ENCODE results near the gene MIDN. TPM values are rescaled to one million over a fixed set of nuclear protein-coding genes. Genes with fewer than 3 reads are reported as not detected.

The MIDN gene
- total RNA-seq, 6 experiments from 2014 or later, result 58.4 to 73.3 (median 67.4) TPM

DNA sequence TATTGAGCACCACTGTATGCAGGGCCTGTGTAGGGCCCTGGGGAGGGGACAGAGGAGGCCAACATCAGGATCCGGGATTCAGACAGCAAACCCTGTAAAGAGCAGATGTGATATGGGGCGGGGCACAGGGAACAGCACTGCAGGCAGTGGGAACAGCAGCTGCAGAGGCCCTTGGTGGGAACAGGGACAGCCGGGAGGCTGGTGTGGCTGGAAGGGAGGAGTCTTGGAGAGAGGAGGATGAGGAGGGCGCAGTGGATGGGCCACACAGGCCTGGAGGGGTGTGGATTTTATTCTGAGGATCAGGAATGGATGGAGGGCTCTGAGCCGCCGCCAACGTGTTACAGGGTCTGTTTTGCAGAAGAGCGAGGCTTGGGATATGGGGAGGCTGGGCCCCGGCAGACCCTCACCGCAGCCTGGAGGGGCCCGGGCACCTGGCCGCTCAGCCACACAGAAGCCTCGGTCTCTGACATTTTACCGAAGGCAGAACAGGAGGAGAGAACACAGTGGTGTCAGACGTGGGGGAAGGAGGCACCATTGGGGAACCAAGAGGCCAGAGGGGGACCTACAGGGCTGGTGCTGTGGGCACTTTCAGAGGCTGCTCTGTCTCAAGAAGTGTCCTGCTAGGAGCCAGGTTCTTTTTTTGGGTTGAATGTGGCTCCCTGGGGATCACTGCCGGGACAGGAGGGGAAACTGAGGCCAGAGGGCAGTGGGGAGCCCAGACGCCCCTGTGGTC is 44.2 kb downstream of the MIDN start:
- Mint-ChIP-seq H3K27ac (no peak overlapping the region), H3K9me3 (no peaks in the 10 kb centered on the region), H3K4me1 (ENCODE audit: low read depth) (no peaks in the 10 kb centered on the region), H3K27me3 (ENCODE audit: insufficient read depth) (peaks cover 13% of the 10 kb centered on the region), H3K4me3 (no peak overlapping the region), H3K36me3 (ENCODE audit: low read depth) (no peaks in the 10 kb centered on the region)
- TF ChIP-seq, protein P1, sequence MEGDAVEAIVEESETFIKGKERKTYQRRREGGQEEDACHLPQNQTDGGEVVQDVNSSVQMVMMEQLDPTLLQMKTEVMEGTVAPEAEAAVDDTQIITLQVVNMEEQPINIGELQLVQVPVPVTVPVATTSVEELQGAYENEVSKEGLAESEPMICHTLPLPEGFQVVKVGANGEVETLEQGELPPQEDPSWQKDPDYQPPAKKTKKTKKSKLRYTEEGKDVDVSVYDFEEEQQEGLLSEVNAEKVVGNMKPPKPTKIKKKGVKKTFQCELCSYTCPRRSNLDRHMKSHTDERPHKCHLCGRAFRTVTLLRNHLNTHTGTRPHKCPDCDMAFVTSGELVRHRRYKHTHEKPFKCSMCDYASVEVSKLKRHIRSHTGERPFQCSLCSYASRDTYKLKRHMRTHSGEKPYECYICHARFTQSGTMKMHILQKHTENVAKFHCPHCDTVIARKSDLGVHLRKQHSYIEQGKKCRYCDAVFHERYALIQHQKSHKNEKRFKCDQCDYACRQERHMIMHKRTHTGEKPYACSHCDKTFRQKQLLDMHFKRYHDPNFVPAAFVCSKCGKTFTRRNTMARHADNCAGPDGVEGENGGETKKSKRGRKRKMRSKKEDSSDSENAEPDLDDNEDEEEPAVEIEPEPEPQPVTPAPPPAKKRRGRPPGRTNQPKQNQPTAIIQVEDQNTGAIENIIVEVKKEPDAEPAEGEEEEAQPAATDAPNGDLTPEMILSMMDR (IDR thresholded peaks at IDR 0.05), result no peak
- DNase-seq, result no peak

DNA sequence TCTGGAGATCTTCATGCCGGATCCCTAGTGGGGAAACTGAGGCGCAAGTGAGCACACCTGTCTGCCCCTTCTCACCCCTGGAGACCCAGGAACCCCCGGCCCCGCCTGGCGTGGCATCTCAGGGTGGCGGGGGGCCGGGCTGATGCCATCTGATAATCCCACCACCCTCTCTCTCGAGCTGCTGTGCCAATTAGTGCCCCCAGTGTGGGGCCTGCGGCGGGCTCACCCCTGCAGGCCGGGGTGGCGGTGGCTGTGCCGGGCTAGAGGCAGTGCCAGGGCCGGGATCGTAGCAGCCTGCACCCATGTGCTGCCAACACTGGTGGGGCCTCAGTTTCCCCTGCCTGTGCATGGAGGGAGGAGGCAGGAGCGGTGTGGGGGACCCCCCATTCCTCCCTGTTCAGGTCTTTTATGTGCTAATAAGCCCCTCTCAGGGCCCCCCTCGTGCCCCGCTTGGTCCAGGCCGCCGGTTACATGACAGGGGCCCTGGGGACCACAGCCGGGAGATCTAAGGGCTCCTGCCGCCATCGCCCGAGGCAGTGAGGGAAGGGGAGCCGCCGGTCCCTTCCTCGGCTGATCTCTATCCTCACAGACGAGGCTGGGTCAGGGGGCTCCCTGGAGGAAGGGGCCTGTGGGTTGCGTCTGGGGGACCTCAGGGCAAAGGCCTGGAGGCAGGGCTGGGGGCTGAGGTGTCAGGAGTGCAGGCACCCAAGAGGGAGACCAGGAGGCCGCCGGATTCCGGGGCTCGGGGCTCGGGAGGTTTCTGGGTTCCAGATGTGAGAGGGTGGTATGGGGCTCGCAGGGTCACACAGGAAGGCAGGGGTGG is 45.6 kb downstream of the MIDN start:
- DNase-seq, result no peak
- no peaks in the 10 kb centered on the region for H3K4me1 Mint-ChIP-seq (ENCODE audit: low read depth)
- no peak overlapping the region for H3K4me3 Mint-ChIP-seq
- H3K27ac Mint-ChIP-seq, result no peak overlapping the region
- H3K9me3 Mint-ChIP-seq, result no peaks in the 10 kb centered on the region
- no peaks in the 10 kb centered on the region for H3K36me3 Mint-ChIP-seq (ENCODE audit: low read depth)
- peaks cover 10% of the 10 kb centered on the region for H3K27me3 Mint-ChIP-seq (ENCODE audit: insufficient read depth)
- TF ChIP-seq, protein P1 (IDR thresholded peaks at IDR 0.05), result no peak

DNA sequence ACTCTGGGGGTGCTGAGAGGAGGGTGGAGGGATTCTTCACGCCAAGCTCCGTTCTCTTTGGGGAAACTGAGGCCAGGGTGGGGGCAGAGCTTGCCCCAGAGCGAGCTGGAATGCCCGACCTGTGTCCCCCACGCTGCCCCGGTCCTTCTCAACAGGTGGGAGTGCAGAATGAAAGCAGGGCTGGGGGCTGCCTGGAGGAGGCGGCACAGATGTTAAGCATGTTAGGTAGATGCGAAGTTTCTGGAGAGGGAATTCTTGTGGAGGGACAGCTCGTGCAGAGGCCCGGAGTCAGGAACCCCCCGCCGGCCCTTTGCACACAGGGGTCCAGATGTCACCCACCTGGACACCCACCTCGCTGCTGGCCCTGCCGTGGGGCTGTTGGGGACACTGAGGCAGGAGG is 46.3 kb downstream of the MIDN start:
- H3K36me3 Mint-ChIP-seq (ENCODE audit: low read depth), result no peaks in the 10 kb centered on the region
- no peak overlapping the region for H3K4me3 Mint-ChIP-seq
- H3K4me1 Mint-ChIP-seq (ENCODE audit: low read depth), result no peaks in the 10 kb centered on the region
- no peaks in the 10 kb centered on the region for H3K9me3 Mint-ChIP-seq
- DNase-seq, result no peak
- H3K27ac Mint-ChIP-seq, result no peak overlapping the region
- H3K27me3 Mint-ChIP-seq (ENCODE audit: insufficient read depth), result peaks cover 7% of the 10 kb centered on the region
- TF ChIP-seq, protein P1 (IDR thresholded peaks at IDR 0.05), result no peak

DNA sequence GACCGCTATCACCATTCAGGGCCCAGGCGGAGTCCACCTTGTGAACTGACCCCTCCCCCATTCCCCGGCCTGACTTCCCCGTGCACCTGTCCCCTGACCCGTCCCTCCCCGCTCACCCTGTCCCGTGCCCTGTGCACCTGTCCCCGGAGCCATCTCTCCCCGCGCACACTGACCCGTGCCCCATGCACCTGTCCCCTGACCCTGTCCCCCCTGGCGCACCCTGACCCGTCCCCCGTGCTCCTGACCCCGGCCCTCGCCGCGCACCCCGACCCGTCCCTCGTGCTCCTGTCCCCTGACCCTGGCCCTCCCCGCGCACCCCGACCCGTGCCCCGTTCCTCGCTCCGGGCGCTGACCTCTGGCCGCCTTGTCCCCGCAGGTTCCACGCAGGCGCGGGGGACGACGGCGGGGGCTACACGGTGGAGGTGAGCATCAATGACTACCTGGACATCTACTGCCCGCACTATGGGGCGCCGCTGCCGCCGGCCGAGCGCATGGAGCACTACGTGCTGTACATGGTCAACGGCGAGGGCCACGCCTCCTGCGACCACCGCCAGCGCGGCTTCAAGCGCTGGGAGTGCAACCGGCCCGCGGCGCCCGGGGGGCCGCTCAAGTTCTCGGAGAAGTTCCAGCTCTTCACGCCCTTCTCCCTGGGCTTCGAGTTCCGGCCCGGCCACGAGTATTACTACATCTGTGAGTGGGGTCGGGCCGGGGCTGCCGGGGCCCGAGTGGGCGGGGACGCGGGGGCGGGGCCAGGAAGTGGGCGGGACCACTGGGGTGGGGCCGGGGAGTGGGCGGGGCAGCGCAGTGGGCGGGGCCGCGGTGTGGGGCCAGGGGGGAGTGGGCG is 47.0 kb downstream of the MIDN start:
- Mint-ChIP-seq H3K27me3 (ENCODE audit: insufficient read depth) (peaks cover 7% of the 10 kb centered on the region), H3K4me1 (ENCODE audit: low read depth) (no peaks in the 10 kb centered on the region), H3K4me3 (no peak overlapping the region), H3K27ac (no peak overlapping the region), H3K36me3 (ENCODE audit: low read depth) (no peaks in the 10 kb centered on the region), H3K9me3 (no peaks in the 10 kb centered on the region)
- DNase-seq, result no peak
- TF ChIP-seq, protein P1 (IDR thresholded peaks at IDR 0.05), result no peak

DNA sequence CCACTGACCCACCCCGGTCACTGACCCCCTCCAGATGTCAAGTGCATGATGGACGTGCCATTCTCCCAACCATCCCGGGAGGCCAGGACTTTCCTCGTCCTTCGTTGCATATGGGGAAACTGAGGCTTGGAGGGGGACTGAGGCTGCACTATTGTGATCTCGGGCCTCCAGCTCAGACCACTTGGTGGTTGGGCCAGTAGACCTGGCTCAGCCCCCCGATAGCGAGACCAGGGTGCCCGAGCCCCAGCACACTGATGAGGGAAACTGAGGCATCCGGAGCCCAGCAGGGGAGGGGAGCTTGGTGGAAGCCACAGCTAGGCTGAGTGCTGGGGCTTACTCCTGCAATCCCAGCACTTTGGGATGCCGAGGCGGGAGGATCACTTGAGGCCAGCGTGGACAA is 47.7 kb downstream of the MIDN start:
- Mint-ChIP-seq H3K27ac (no peak overlapping the region), H3K4me3 (no peak overlapping the region), H3K4me1 (ENCODE audit: low read depth) (no peaks in the 10 kb centered on the region), H3K9me3 (no peaks in the 10 kb centered on the region), H3K27me3 (ENCODE audit: insufficient read depth) (peaks cover 7% of the 10 kb centered on the region), H3K36me3 (ENCODE audit: low read depth) (no peaks in the 10 kb centered on the region)
- DNase-seq, result no peak
- TF ChIP-seq, protein P1 (IDR thresholded peaks at IDR 0.05), result no peak

Measured in HFFc6 (cell line).